ENCODE data around the gene BTG2. TPM values are rescaled to one million over a fixed set of nuclear protein-coding genes. Genes with fewer than 3 reads are reported as not detected.

Gene BTG2
- total RNA-seq, 1 donor from 2014 or later = 448 TPM

DNA sequence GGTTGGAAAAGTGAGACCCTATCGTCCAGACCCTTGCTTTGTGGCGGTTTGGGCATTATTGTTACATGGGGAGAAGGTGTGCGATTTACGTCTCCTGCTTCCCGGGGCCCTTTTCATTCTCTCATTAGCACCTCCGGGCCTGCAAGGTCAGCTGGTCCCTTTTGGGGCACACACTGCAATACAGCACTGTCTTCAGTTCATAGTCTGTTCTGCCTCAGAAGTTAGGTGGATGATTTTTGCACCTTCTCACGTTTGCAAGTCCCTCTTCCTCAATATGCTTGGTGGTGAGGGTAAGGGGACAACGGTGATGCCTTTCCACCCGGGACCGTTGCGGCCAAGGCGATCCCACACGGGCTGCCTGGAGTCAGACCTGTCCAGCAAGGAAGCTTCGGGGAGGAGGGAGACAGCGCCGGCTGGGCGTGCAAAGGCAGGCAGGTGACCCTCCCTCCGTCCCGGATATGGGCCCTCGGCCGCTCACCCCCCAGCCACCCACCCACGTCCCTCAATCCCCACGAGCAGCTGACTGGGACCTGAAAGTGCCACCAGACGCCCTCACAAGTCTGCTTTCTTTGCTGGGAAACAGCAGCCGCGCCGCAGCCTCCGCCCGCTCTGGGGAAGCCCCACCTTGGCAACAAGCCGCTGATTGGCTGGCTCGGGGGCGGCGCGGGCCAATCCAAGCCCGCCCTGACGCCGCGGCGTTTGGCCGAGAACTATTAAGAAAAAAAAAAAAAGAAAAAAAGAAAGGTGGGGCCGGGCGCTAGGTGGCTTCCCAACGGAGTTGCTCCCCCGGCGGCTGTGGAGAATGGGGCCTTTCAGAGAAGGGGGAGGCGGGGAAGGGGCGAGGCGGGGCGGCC lies 21.7 kb downstream of the BTG2 start:
- ChIA-PET CTCF (interaction anchor here (1.3 to 9.4 kb wide), 12 partner anchors 10 to 161 kb away, joined by 3 to 168 read pairs (median 14); partner anchors contain the start of gene BTG2), POLR2A (interaction anchor here (0.6 to 9.5 kb wide), 8 partner anchors 11 to 1091 kb away, joined by 3 to 1136 read pairs (median 40); partner anchors contain the start of gene BTG2)
- Mint-ChIP-seq H3K36me3 (ENCODE audit: low read depth) (no peaks in the 10 kb centered on the region), H3K27me3 (no peaks in the 10 kb centered on the region), H3K27ac (peak overlapping the region; percentile 96), H3K4me3 (peak overlapping the region; percentile 84), H3K4me1 (peaks cover 77% of the 10 kb centered on the region), H3K9me3 (no peaks in the 10 kb centered on the region)
- DNase-seq = peak; percentile 91
- intact Hi-C loops (cut with micrococcal nuclease) = loop anchor here (1.0 to 5.0 kb wide), 6 partner anchors 11 to 320 kb away; partner anchors contain the start of genes BTG2, PPFIA4 and TMEM183A
- ATAC-seq (ENCODE audit: low read depth) = peak; percentile 79
- TF ChIP-seq, protein P1, sequence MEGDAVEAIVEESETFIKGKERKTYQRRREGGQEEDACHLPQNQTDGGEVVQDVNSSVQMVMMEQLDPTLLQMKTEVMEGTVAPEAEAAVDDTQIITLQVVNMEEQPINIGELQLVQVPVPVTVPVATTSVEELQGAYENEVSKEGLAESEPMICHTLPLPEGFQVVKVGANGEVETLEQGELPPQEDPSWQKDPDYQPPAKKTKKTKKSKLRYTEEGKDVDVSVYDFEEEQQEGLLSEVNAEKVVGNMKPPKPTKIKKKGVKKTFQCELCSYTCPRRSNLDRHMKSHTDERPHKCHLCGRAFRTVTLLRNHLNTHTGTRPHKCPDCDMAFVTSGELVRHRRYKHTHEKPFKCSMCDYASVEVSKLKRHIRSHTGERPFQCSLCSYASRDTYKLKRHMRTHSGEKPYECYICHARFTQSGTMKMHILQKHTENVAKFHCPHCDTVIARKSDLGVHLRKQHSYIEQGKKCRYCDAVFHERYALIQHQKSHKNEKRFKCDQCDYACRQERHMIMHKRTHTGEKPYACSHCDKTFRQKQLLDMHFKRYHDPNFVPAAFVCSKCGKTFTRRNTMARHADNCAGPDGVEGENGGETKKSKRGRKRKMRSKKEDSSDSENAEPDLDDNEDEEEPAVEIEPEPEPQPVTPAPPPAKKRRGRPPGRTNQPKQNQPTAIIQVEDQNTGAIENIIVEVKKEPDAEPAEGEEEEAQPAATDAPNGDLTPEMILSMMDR (IDR thresholded peaks at IDR 0.05) = no peak

DNA sequence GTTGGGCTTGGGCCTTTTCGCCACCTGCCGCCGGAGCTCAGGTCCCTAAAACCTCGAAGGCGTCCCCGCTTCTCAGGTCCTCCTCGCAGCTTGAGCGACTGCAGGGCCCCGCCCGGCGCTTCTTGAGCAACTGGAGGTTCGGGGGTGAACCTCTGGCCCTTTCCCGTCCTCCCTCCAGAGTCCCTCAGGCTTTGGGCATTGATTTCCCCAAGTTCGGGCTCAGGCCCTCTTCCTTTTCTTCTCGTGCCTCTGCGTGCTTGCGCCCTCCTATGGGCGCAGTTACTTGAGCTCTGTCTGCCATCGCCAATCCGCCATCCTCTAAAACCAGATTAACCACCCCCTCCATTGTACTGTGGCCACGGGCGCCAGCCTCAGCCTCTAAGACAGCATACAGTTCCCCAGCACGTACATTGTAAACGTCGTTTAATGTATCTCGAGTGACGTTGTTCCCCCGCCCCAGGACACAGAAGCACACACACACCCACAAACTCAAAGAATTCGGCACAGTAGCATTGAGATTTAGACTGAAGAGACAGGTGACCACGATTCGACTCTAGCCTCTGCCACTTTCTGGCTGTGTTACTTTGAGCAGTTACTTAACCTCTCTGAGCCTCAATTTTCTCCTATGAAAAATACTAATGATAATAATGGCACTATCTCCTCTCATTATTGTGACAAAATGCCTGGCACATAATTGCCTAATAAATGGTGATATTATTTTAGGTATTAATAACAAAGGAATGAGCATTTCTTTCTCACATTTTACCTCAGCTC lies 22.6 kb downstream of the BTG2 start:
- peak; percentile 32 for ATAC-seq (ENCODE audit: low read depth)
- ChIA-PET CTCF (interaction anchor here (1.3 to 9.4 kb wide), 11 partner anchors 9 to 59 kb away, joined by 3 to 168 read pairs (median 16); partner anchors contain the start of gene BTG2), POLR2A (interaction anchor here (0.6 to 9.5 kb wide), 8 partner anchors 10 to 1090 kb away, joined by 3 to 1136 read pairs (median 40); partner anchors contain the start of gene BTG2)
- Mint-ChIP-seq H3K27me3 (no peaks in the 10 kb centered on the region), H3K4me1 (peaks cover 69% of the 10 kb centered on the region), H3K27ac (peak overlapping the region; percentile 96), H3K9me3 (no peaks in the 10 kb centered on the region), H3K36me3 (ENCODE audit: low read depth) (no peaks in the 10 kb centered on the region), H3K4me3 (peak overlapping the region; percentile 84)
- DNase-seq = no peak
- TF ChIP-seq, protein P1 (IDR thresholded peaks at IDR 0.05) = no peak
- intact Hi-C loops (cut with micrococcal nuclease) = loop anchor here (1.0 to 5.0 kb wide), 6 partner anchors 10 to 321 kb away; partner anchors contain the start of genes BTG2, PPFIA4 and TMEM183A

DNA sequence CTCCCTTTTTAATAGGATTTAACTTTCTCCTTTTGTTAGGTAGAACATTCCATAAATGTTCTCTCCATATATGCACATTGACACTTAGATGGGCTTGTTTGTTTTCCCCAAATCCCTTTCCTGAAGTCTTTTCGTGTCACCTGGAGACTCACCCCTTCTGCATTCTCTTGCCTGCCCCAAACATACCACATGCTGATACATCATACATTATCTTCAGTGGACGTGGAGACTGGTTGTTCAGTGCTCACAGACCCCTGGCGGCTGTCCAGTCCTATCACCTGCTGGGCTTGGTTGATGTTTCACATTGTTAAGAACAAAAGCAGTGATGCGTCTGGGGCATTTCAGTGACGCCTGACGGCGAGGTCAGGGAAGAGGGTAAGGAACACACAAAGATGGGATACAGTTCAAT lies 23.4 kb downstream of the BTG2 start:
- no peak overlapping the region for H3K4me3 Mint-ChIP-seq
- intact Hi-C loops (cut with micrococcal nuclease) = loop anchor here (5.0 kb wide), 2 partner anchors 301 to 321 kb away; partner anchors contain the start of genes PPFIA4 and TMEM183A
- H3K27ac Mint-ChIP-seq = peak overlapping the region; percentile 63
- ATAC-seq (ENCODE audit: low read depth) = no peak
- no peaks in the 10 kb centered on the region for H3K27me3 Mint-ChIP-seq
- no peaks in the 10 kb centered on the region for H3K36me3 Mint-ChIP-seq (ENCODE audit: low read depth)
- H3K4me1 Mint-ChIP-seq = peaks cover 60% of the 10 kb centered on the region
- no peaks in the 10 kb centered on the region for H3K9me3 Mint-ChIP-seq
- POLR2A ChIA-PET = interaction anchor here (1.3 to 9.5 kb wide), 5 partner anchors 17 to 56 kb away, joined by 5 to 1136 read pairs (median 92); partner anchors contain the start of gene BTG2
- CTCF ChIA-PET = interaction anchor here (2.2 to 9.4 kb wide), 3 partner anchors 9 to 59 kb away, joined by 24 to 168 read pairs (median 89); partner anchors contain the start of gene BTG2
- TF ChIP-seq, protein P1 (IDR thresholded peaks at IDR 0.05) = no peak
- DNase-seq = no peak

DNA sequence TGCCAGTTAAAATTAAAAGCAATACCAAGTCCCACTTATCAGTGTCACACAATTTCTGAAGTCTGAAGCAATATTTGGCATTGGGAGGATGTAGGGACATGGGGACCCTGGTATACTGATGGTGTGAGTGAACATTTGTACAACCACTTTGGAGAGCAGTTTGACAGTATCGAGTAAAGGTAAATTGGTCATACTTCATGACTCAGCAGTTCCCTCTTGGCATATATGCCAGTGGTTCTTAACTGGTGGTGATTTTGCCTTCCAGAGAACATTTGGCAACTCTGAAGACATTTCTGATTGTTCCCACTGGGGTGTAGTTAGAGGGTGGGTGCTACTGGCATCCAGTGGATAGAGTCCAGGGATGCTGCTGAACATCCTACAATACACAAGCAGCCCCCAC lies 25.9 kb downstream of the BTG2 start:
- DNase-seq (no peak), ATAC-seq (ENCODE audit: low read depth) (no peak)
- CTCF ChIA-PET = interaction anchor here (1.7 to 16.3 kb wide), 3 partner anchors 9 to 63 kb away, joined by 3 to 525 read pairs (median 148); partner anchors contain the start of gene BTG2
- H3K27ac Mint-ChIP-seq = no peak overlapping the region
- intact Hi-C loops (cut with micrococcal nuclease) = no loop called here
- TF ChIP-seq, protein P1 (IDR thresholded peaks at IDR 0.05) = no peak
- no peak overlapping the region for H3K4me3 Mint-ChIP-seq
- no peaks in the 10 kb centered on the region for H3K27me3 Mint-ChIP-seq
- no peaks in the 10 kb centered on the region for H3K9me3 Mint-ChIP-seq
- H3K36me3 Mint-ChIP-seq (ENCODE audit: low read depth) = no peaks in the 10 kb centered on the region
- H3K4me1 Mint-ChIP-seq = peaks cover 40% of the 10 kb centered on the region
- POLR2A ChIA-PET = interaction anchor here (3.0 to 3.9 kb wide), 2 partner anchors 23 to 43 kb away, joined by 21 to 45 read pairs; no protein-coding TSS in a partner anchor

Data from activated B cell treated with CpG ODN at 0.5 μM for 24 hours (primary cell).